ENCODE data around the gene RANBP1. TPM values are rescaled to one million over a fixed set of nuclear protein-coding genes. Genes with fewer than 3 reads are reported as not detected.

The RANBP1 gene
- total RNA-seq, 1 experiment from 2014 or later, result 168 TPM

DNA sequence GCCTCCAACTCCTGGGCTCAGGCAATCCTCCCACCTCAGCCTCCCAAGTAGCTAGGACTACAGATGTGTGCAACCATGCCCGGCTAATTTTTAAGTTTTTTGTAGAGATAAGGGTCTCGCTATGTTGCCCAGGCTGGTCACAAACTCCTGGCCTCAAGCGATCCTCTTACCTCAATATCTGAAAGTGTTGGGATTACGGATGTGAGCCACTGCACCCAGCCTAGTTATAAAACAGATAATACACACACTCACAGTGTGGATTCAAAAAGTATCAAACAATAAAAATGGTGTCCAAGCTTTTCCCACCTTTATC is 35.3 kb downstream of the RANBP1 start:
- DNase-seq, result no peak
- Histone ChIP-seq H3K4me2 (no peak overlapping the region), H3K4me1 (replicated peaks; ENCODE audit: insufficient read depth) (no peaks in the 10 kb centered on the region), H3K4me3 (no peak overlapping the region), H3K27me3 (ENCODE audit: insufficient read depth, low read depth) (no peaks in the 10 kb centered on the region), H3K79me2 (ENCODE audit: low read depth) (no peaks in the 10 kb centered on the region), H3K27ac (no peak overlapping the region), H3K36me3 (ENCODE audit: low read depth) (no peaks in the 10 kb centered on the region), H3K9me3 (ENCODE audit: insufficient read depth, low read depth) (no peaks in the 10 kb centered on the region), H3K9me2 (ENCODE audit: insufficient read depth) (no peaks in the 10 kb centered on the region), H4K20me1 (ENCODE audit: insufficient read depth) (no peaks in the 10 kb centered on the region), H3F3A (ENCODE audit: insufficient read depth, low read depth) (no peaks in the 10 kb centered on the region), H2AFZ (no peak overlapping the region)
- BruUV-seq (replicated peaks), result no TSS peak
- ChIA-PET CTCF (interaction anchor here (0.6 kb wide), 1 partner anchor 463 kb away, joined by 4 read pairs; no protein-coding TSS in a partner anchor), POLR2A (ENCODE audit: unreplicated experiment) (no interaction called here)
- TF ChIP-seq, protein P1, sequence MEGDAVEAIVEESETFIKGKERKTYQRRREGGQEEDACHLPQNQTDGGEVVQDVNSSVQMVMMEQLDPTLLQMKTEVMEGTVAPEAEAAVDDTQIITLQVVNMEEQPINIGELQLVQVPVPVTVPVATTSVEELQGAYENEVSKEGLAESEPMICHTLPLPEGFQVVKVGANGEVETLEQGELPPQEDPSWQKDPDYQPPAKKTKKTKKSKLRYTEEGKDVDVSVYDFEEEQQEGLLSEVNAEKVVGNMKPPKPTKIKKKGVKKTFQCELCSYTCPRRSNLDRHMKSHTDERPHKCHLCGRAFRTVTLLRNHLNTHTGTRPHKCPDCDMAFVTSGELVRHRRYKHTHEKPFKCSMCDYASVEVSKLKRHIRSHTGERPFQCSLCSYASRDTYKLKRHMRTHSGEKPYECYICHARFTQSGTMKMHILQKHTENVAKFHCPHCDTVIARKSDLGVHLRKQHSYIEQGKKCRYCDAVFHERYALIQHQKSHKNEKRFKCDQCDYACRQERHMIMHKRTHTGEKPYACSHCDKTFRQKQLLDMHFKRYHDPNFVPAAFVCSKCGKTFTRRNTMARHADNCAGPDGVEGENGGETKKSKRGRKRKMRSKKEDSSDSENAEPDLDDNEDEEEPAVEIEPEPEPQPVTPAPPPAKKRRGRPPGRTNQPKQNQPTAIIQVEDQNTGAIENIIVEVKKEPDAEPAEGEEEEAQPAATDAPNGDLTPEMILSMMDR (conservative IDR thresholded peaks at IDR 0.05), result no peak
- no peak for TF ChIP-seq EZH2 (IDR thresholded peaks at IDR 0.05; ENCODE audit: low read depth)
- intact Hi-C loops (cut with micrococcal nuclease; ENCODE audit: unreplicated experiment), result loop anchor here (10.0 kb wide), 2 partner anchors 304 to 544 kb away; no protein-coding TSS in a partner anchor

DNA sequence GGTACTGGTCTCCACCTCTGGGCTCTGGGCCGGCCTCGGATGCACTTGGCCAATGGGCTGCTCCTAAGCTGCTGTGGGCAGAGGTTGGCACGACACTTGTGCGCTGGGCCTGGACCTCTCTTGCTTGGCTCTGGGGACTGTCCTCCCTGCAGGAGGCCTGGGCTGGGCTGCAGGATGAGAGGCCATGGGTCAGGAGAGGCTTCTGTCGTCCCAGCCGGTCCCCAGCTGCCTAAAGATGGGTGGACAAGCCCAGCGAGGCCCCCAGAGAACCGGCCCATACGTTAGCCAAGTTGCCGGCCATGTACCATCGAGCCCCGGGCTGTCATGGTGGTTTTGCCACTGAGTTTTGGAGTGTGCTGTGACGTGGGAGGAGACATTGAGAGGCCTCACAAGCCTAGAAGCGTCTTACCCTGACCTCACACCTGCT is 36.6 kb downstream of the RANBP1 start:
- POLR2A ChIA-PET (ENCODE audit: unreplicated experiment), result no interaction called here
- no peaks in the 10 kb centered on the region for H3F3A ChIP-seq (ENCODE audit: insufficient read depth, low read depth)
- H3K27ac ChIP-seq, result no peak overlapping the region
- intact Hi-C loops (cut with micrococcal nuclease; ENCODE audit: unreplicated experiment), result loop anchor here (10.0 kb wide), 2 partner anchors 302 to 542 kb away; no protein-coding TSS in a partner anchor
- CTCF ChIA-PET, result no interaction called here
- H2AFZ ChIP-seq, result no peak overlapping the region
- no peaks in the 10 kb centered on the region for H3K9me2 ChIP-seq (ENCODE audit: insufficient read depth)
- no peaks in the 10 kb centered on the region for H3K4me1 ChIP-seq (replicated peaks; ENCODE audit: insufficient read depth)
- BruUV-seq (replicated peaks), result no TSS peak
- H3K4me2 ChIP-seq, result no peak overlapping the region
- no peaks in the 10 kb centered on the region for H3K36me3 ChIP-seq (ENCODE audit: low read depth)
- H3K4me3 ChIP-seq, result no peak overlapping the region
- H3K9me3 ChIP-seq (ENCODE audit: insufficient read depth, low read depth), result no peaks in the 10 kb centered on the region
- H3K27me3 ChIP-seq (ENCODE audit: insufficient read depth, low read depth), result no peaks in the 10 kb centered on the region
- no peaks in the 10 kb centered on the region for H3K79me2 ChIP-seq (ENCODE audit: low read depth)
- no peak for DNase-seq
- no peak for TF ChIP-seq EZH2 (IDR thresholded peaks at IDR 0.05; ENCODE audit: low read depth)
- TF ChIP-seq, protein P1 (conservative IDR thresholded peaks at IDR 0.05), result no peak
- H4K20me1 ChIP-seq (ENCODE audit: insufficient read depth), result peaks cover 3% of the 10 kb centered on the region; the same call in 1 of the 2 replicates

DNA sequence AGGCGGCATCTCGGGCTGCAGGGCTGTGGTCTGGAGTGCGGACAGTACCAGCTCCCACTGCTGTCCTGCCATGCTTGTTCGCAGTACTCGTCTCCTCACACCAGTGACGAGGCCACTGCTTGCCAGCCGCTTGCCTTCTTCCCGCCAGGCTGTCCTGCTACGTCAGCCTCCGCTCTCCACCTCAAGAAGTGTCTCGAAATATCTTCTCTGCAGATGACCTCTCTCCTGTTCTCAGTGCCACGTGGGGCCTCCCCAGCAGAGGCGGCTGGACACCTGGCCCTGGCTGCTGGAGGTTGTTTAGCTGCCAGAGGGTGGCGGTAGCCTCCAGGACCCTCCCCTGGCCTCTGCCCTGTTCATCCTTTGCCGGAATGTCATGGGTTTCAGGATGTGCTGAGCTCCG is 38.0 kb downstream of the RANBP1 start:
- TF ChIP-seq EZH2 (IDR thresholded peaks at IDR 0.05; ENCODE audit: low read depth), result no peak
- TF ChIP-seq, protein P1 (conservative IDR thresholded peaks at IDR 0.05), result no peak
- no peaks in the 10 kb centered on the region for H3K9me2 ChIP-seq (ENCODE audit: insufficient read depth)

More for the DNA sequence above, 38.0 kb downstream of the RANBP1 start:
- Histone ChIP-seq H3K27me3 (ENCODE audit: insufficient read depth, low read depth) (peaks cover 5% of the 10 kb centered on the region; the same call in 1 of the 2 replicates), H2AFZ (no peak overlapping the region), H3K36me3 (ENCODE audit: low read depth) (no peaks in the 10 kb centered on the region), H3K4me2 (no peak overlapping the region), H3K79me2 (ENCODE audit: low read depth) (no peaks in the 10 kb centered on the region), H3K27ac (no peak overlapping the region), H4K20me1 (ENCODE audit: insufficient read depth) (peaks cover 3% of the 10 kb centered on the region; the same call in 1 of the 2 replicates), H3F3A (ENCODE audit: insufficient read depth, low read depth) (no peaks in the 10 kb centered on the region), H3K9me3 (ENCODE audit: insufficient read depth, low read depth) (no peaks in the 10 kb centered on the region), H3K4me1 (replicated peaks; ENCODE audit: insufficient read depth) (no peaks in the 10 kb centered on the region), H3K4me3 (no peak overlapping the region)
- ChIA-PET POLR2A (ENCODE audit: unreplicated experiment) (no interaction called here), CTCF (no interaction called here)
- intact Hi-C loops (cut with micrococcal nuclease; ENCODE audit: unreplicated experiment), result loop anchor here (10.0 kb wide), 2 partner anchors 301 to 541 kb away; no protein-coding TSS in a partner anchor
- no peak for DNase-seq
- no TSS peak for BruUV-seq (replicated peaks)
